ENCODE measurements around the gene DCLK3. TPM values are rescaled to one million over a fixed set of nuclear protein-coding genes. Genes with fewer than 3 reads are reported as not detected.

Gene DCLK3
- total RNA-seq, 1 donor from 2014 or later: not detected

DNA sequence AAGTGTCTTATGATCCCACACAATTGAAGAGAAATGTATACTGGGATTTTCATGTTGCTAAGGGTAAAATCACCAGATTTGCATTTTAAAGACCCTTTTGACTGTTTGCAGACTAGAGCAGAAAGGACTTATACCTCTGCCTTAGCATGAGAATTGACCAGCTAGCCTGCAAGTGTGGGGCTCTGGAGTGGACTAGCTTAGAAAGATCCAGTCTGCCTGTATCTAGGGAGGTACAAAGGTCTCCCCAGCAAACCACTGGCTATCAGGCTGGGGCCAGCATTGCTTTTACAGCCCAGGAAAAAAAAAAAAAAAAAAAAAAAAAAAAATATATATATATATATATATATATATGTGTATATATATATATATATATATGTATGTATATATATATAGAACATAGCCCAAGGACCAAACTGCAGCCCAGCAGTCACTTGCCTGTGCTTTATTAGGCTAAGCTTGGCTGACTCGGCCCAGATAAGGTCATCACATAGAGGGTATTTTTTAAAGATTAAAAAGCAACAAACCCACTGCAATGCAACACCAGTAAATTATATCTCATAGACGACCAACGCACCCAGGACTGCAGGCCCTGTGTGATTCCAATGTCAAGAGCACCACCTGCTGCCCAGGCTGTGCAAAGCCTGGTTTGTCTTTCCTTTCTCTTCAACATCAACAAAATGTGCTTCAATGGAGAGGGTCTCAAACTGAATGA, 63.7 kb downstream of the DCLK3 start:
- intact Hi-C loops (cut with DNase I): loop anchor here (10.0 kb wide), 1 partner anchor 746 kb away; no protein-coding TSS in a partner anchor
- DNase-seq (peak; percentile 72), ATAC-seq (peak; percentile 89)

DNA sequence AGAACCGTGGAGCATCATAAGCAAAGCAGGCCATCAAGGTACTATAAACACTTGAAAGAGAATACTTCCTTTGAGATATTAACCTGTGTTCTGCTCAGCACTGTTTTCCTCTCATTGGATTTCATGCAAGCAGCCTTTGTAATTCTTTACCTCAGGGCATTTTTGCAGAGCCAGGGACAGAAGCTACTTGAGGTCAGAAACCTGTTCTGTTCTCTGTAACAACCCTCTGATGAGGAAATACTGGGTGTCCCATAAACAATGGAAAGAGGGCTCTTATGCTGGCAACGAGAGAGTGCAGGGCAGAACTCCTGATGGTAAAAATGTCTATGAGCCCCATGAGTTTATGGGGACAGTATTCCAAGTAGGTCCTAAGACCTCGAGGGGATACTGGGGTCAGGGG, 66.0 kb downstream of the DCLK3 start:
- H3K4me3 ChIP-seq: no peak overlapping the region
- TF ChIP-seq, protein P1, sequence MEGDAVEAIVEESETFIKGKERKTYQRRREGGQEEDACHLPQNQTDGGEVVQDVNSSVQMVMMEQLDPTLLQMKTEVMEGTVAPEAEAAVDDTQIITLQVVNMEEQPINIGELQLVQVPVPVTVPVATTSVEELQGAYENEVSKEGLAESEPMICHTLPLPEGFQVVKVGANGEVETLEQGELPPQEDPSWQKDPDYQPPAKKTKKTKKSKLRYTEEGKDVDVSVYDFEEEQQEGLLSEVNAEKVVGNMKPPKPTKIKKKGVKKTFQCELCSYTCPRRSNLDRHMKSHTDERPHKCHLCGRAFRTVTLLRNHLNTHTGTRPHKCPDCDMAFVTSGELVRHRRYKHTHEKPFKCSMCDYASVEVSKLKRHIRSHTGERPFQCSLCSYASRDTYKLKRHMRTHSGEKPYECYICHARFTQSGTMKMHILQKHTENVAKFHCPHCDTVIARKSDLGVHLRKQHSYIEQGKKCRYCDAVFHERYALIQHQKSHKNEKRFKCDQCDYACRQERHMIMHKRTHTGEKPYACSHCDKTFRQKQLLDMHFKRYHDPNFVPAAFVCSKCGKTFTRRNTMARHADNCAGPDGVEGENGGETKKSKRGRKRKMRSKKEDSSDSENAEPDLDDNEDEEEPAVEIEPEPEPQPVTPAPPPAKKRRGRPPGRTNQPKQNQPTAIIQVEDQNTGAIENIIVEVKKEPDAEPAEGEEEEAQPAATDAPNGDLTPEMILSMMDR (IDR thresholded peaks at IDR 0.05): no peak
- H3K36me3 ChIP-seq: no peaks in the 10 kb centered on the region
- H3K4me1 ChIP-seq: no peaks in the 10 kb centered on the region
- DNase-seq: no peak
- H3K9me3 ChIP-seq: no peaks in the 10 kb centered on the region
- ATAC-seq: no peak
- no peak overlapping the region for H3K27ac ChIP-seq
- intact Hi-C loops (cut with DNase I): no loop called here
- H3K27me3 ChIP-seq: no peaks in the 10 kb centered on the region

More for the DNA sequence above, 63.7 kb downstream of the DCLK3 start:
- no peaks in the 10 kb centered on the region for H3K27me3 ChIP-seq
- H3K4me3 ChIP-seq: no peak overlapping the region
- H3K9me3 ChIP-seq: no peaks in the 10 kb centered on the region
- no peaks in the 10 kb centered on the region for H3K4me1 ChIP-seq
- TF ChIP-seq, protein P1 (IDR thresholded peaks at IDR 0.05): peak; percentile 83
- H3K36me3 ChIP-seq: no peaks in the 10 kb centered on the region
- no peak overlapping the region for H3K27ac ChIP-seq

DNA sequence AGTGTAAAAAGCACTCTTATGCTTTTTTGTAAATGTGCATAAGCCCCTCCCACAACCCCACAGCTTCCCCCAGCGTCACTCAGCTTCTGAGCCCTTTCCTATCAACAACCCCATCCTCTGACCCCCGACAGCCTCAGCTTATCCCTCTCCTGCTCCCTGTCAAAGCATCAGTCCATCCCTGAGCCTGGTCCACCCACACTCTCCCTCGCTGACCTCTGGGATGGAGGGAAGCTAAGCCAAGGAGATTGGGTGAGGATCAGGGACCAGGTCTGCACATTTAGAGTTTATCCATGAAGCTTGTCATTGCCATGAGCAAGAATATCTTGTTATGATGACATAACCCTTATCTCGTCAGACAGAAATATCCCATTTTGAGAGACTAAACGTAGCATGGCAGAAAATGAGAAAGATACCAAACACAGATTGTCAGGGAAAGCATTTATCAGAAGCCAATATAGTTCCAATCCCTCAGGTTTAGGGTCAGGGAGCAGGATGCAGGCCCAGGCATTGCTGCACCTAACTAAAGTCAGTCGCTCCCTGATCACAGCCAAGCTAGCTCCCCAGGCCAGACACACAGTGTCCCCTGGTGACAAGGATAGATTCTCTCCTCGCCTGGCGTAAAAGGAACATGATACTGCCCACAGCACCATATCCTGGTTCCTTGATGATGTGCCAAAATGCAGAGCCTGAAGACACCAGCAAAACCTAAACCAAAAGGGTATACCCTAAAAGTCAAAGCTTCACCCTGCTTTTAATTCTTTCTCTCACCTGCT, 66.9 kb downstream of the DCLK3 start:
- Histone ChIP-seq H3K9me3 (no peaks in the 10 kb centered on the region), H3K4me3 (no peak overlapping the region), H3K27me3 (no peaks in the 10 kb centered on the region), H3K36me3 (no peaks in the 10 kb centered on the region), H3K27ac (no peak overlapping the region), H3K4me1 (no peaks in the 10 kb centered on the region)
- TF ChIP-seq, protein P1 (IDR thresholded peaks at IDR 0.05): no peak
- ATAC-seq (no peak), DNase-seq (no peak)
- intact Hi-C loops (cut with DNase I): no loop called here

DNA sequence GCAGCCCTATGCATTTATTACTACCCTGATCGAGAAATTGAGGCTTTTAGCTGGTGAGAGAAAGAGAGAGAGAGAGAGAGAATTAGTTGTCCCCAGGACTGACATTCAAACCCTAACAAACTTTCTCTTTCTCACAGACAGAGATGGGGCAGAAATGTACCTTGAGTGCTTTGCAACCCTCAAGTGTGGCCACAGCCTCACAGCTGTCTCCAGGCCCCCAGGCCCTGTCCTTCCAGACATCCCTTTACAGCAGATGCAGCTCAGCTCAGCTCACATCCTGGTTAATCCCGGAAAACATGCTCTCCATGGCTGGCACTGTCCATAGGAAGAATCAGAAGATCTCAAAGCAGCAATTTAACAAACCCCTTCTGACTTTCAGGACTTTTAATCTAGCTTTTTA, 67.6 kb downstream of the DCLK3 start:
- Histone ChIP-seq H3K27ac (no peak overlapping the region), H3K9me3 (no peaks in the 10 kb centered on the region), H3K4me1 (no peaks in the 10 kb centered on the region), H3K27me3 (no peaks in the 10 kb centered on the region), H3K4me3 (no peak overlapping the region), H3K36me3 (no peaks in the 10 kb centered on the region)
- intact Hi-C loops (cut with DNase I): no loop called here
- DNase-seq: no peak
- no peak for ATAC-seq
- TF ChIP-seq, protein P1 (IDR thresholded peaks at IDR 0.05): no peak

DNA sequence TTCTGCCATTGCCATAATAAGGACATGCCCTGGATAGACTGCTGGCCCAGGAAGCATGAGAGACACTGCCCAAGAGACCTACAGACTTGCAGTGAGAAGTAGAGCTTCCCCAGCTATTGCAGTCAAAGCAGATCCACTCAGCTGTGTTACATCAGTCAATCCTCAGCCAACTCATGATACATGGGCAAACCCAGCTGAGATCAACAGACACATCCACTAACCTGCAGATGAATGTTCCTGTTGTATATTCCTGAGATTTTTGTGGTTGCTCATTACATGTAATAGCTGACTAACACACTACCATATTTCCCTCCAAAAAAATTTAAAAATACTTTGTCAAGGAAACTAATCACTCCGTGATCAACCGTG, 68.6 kb downstream of the DCLK3 start:
- Histone ChIP-seq H3K36me3 (no peaks in the 10 kb centered on the region), H3K27ac (no peak overlapping the region), H3K27me3 (no peaks in the 10 kb centered on the region), H3K4me3 (no peak overlapping the region), H3K9me3 (no peaks in the 10 kb centered on the region), H3K4me1 (no peaks in the 10 kb centered on the region)
- ATAC-seq (peak; percentile 62), DNase-seq (no peak)
- TF ChIP-seq, protein P1 (IDR thresholded peaks at IDR 0.05): no peak
- intact Hi-C loops (cut with DNase I): no loop called here

Data from upper lobe of right lung (tissue), 1 donor.